ENCODE measurements around the gene APEX1.
"Not testable (repeated sequence)": the region's sequence is repeated elsewhere in the genome, so short reads cannot be mapped to it uniquely, and the experiment has no call there.

- TF ChIP-seq MYC, CTCF (IDR thresholded peaks at IDR 0.05; ENCODE audit: low read depth, low read length): not testable (repeated sequence)
Measured at GRCh38 chr14:20506276-20506675, 51.2 kb downstream of the APEX1 start.
